HG02852 (cell line): ENCODE data around the gene SPACDR.
"Not testable (repeated sequence)": the region's sequence is repeated elsewhere in the genome, so short reads cannot be mapped to it uniquely, and the experiment has no call there.

Experiments used
- ATAC-seq: cut with Tn5 transposase; IDR thresholded peaks from one replicate; pipeline ENCODE4 v1.9.1; 2021; ENCODE audit warnings: mild to moderate bottlenecking, moderate library complexity; ENCODE audit not compliant: unreplicated experiment

Gene SPACDR, protein sequence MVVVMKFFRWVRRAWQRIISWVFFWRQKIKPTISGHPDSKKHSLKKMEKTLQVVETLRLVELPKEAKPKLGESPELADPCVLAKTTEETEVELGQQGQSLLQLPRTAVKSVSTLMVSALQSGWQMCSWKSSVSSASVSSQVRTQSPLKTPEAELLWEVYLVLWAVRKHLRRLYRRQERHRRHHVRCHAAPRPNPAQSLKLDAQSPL

DNA sequence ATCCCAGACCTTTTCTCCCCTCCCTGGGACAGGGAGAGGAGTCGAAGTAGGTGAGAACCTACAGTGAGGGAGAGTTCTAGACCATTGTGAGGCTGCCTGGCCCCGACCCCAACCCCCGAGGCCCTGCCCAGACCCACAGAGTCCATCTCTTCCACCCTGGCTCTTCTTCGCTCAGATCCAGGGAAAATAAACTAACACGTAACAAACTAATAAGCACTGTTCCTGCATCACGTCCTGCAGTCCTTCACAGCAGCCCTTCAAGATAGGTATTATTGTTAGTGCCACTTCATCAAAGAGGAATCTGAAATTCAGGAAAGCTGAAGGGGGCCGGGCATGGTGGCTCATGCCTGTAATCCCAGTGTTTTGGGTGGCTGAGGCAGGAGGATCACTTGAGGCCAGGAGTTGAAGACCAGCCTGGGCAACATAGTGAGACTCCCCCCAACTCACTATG is at the start of gene SPACDR:
Gene SPACDR, minus strand, starts transcription at position 51 of the 451 bp plus-strand sequence. CDS start 235 bp downstream, outside the sequence.
- ATAC-seq: no peak

DNA sequence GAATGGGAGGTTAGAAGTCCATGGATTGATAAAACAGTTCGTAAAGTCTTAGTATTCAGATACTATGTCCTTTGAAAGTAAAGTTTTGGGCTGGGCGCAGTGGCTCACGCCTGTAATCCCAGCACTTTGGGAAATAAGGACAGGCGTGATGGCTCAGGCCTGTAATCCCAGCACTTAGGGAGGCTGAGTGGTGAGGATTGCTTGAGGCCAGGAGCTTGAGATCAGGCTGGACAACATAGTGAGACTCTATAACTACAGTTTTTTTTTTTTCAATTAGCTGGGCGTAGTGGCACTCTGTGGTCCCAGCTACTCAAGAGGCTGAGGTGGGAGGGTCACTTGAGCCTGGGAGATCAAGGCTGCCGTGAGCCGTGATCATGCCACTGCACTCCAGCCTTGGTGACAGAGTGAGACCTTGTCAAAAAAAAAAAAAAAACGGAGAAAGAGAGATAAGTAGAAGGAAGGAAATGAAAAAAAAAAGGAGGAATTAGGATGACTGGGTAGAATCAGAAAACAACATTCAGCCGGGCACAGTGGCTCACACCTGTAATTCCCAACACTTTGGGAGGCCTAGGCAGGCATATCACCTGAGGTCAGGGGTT is 49.3 kb upstream of the SPACDR start:
- ATAC-seq: no peak

DNA sequence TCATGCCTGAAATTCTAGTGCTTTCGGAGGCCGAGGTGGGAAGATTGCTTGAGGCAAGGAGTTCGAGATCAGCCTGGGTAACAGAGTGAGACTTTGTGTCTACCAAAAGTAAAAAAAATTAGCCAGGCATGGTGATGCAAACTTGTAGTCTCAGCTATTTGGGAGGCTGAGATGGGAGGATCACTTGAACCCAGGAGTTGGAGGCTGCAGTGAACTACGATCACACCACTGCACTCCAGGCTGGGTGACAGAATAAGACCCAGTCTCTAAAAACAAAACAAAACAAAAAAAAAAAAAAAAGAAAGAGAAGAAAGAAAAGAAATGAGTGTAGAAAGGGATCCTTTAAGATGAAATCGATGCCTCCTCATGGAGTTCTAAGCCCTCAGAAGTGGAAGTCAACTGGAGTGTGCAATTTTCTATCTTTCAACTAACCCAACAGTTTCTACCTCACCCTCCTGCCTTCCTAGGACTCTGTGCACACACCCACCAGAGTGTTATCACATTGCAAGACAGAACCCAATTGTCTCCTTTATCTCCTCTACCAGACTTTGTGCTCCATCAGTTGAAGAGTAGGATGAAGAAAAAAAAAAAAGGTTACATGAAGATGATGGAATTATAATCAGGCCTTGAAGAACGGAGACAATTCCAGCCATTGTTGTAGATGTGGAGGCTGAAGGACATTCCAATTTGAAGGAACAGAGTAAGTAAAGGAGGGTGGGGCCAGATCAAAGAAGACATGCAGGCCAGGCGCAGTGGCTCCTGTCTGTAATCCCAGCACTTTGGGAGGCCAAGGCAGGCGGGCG is 46.6 kb upstream of the SPACDR start:
- no peak for ATAC-seq

DNA sequence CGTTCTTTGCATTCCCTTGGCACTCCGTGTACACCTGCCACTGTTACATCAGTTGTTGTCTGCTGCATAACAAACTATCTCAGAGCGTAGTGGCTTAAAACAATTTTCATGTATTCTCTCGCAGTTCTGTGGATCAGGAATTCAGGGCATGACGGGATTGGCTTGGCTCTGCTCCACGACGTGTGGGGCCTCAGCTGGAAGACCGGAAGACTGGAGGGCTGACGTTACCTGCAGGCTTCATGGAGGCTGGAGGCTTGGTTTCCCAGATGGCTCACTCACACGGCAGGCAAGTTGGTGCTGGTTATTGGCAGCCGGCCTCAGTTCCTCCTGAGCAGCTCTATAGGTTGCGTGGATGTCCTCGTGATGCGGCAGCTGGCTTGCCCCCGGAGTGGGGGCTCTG is 45.2 kb upstream of the SPACDR start:
- ATAC-seq: no peak

DNA sequence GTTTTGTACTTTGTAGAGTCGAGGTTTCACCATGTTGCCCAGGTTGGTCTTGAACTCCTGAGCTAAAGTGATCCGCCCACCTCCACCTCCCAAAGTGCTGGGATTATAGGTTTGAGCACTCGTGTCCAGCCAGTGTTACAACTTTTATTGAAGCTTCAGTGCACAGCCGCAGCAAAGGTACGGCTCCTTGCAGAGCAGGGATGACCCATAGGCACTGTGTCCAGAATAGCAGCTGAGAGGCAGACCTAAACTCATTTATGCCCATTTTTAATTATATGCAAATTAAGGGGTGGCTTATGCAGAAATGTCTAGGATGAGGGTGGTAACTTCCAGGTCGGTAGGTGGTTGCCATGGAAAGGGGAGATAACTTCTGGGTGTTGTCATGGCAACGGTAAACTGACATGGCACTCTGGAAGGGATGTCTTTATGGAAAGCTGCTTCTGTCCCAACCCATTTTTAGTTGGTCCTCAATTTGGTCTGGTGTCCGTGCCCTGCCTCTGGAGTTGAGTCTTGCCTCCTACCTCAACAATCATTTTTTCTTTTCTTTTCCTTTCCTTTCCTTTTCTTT is 42.4 kb upstream of the SPACDR start:
- ATAC-seq: no peak

DNA sequence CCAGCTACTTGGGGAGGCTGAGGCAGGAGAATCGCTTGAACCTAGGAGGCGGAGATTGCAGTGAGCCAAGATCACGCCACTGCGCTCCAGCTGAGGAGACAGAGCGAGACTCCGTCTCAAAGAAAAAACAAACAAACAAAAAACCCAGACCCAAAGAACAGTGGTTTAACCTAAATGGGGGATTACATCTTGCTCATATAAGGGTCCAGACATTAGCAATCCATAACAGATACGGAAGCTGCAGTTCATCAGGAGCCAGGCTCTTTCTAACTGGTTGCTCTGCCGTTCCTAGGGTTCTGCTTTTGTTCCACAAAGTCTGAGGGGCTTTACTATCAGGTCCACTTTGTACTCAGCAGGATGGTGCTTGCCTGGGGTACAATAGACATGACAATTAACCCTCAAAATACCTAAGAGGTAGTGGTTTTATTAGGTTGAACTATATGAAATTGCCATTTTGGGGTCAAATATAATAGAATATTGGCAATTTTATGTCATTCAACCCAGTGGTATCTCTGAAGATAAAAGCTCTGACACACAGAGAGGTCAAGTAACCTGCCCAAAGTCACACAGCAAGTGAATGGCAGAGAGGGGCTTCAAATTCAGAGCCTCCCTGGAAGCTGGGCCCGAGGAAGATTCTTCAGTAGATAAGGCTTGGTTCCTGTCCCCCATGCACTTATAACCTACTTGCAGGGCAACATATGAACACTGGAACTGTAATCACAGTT is 41.0 kb upstream of the SPACDR start:
- no peak for ATAC-seq

DNA sequence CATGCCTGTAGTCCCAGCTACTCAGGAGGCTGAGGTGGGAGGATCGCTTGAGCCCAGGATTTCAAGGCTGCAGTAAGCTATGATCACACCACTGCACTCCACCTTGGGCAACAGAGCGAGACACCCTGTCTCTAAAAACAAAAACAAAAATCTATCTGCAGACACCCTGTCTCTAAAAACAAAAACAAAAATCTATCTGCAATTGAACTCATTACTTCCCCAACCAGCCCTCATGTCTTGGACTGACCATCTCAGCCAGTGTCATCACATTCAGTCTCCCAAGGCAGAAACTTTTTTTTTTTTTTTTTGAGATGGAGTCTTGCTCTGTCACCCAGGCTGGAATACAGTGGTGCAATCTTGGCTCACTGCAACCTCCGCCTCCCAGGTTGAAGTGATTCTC is 40.0 kb upstream of the SPACDR start:
- ATAC-seq: not testable (repeated sequence)

DNA sequence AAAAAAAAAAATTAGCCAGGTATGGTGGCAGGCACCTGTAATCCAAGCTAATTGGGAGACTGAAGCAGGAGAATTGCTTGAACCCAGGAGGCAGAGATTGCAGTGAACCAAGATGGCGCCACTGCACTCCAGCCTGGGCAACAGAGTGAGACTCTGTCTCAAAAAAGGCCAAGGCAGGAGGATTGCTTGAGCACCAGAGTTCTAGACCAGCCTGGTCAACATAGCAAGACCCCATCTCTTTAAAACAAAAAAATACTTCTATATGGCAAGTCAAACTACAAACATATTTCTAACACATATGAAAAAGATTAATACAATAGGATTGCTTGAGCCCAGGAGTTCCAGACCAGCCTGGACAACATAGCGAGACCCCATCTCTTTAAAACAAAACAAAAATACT is 36.7 kb upstream of the SPACDR start:
- ATAC-seq: not testable (repeated sequence)

DNA sequence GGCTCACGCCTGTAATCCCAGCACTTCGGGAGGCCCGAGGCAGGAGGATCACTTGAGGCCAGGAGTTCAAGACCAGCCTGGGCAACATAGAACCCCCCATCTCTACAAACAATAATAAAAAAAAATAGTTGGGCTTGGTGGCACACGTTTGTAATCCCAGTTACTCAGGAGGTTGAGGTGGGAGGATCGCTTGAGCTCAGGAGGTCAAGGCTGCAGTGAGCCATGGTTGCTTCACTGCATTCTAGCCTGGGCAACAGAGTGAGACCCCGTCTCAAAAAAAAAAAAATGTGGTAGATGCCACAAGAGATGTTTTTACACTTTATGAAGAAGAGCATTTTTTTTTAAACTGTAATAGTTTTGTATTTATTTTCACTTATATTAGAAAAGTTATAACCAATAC is 32.4 kb upstream of the SPACDR start:
- ATAC-seq: no peak

DNA sequence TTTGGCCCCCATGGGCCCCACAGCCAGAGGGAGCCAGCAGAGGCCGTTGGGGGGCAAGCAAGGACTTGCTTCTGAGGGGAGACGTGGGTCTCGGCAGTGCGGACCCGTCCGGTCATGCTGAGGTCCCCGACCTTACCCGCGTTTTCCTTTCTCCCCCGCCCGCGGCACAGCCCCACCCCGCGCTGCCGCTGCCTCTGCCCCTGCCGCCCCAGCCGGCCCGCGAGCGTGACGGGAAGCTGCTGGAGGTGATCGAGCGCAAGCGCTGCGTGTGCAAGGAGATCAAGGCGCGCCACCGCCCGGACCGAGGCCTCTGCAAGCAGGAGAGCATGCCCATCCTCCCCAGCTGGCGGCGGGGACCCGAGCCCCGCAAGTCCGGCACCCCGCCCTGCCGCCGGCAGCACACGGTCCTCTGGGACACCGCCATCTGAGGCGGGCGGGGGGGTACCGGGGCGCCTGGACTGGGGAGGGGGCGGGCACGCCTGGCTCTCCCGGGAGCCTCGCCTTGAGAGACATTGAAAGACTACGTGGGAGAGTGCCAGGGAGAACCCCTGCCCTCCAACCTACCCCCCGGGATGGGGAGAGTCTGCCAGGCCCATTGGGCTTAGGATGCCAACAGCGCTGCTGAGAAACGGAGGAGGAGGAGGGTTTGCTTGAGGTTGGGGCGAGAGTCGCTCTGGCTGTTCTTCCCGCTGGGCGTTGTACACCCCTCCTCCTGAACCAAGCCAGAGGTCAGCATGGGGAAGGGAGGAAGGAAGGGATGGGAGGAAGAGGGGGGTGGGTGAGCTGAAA is 29.6 kb upstream of the SPACDR start:
- ATAC-seq: no peak

DNA sequence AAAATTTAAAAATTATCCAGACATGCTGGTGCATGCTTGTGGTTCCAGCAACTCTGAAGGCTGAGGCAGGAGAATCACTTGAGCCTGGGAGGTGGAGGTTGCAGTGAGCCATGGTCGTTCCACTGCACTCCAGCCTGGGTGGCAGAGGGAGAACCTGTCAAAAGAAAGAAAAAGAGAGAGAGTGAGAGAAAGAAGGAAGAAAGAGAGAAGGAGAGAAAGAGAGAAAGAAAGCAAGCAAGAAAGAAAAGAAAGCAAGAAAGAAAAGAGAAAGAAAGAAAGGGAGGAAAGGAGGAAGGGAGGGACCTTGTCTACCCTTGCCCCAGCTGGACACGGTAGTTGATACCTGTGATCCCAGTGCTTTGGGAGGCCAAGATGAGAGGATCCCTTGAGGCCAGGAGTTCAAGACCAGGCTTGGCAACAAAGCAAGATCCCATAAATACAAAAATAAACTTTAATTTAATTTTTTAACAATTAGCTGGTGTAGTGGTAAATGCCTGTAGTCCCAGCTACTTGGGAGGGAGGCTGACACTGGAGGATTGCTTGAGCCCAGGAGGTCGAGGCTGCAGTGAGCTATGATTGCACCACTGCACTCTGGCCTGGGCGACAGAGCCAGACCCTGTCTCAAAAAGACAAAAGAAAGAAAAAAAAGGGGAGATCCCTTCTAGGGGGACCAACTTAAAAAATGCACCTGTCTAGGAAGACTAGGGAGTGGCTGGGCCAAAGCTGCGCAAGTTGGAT is 28.8 kb upstream of the SPACDR start:
- ATAC-seq: no peak

DNA sequence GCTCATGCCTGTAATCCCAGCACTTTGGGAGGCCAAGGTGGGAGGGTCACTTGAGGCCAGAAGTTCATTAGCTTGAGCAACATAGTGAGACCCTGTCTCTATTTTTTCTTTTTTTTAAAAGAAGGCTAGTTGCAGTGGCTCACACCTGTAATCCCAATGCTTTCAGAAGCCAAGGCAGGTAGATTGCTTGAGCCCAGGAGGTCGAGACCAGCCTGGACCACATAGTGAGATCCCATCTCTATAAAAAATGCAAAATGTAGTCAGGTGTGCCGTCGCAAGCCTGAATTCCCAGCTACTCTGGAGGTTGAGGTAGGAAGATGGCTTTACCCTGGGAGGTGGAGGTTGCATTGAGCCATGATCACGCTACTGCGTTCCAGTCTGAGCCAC is 27.1 kb upstream of the SPACDR start:
- no peak for ATAC-seq

DNA sequence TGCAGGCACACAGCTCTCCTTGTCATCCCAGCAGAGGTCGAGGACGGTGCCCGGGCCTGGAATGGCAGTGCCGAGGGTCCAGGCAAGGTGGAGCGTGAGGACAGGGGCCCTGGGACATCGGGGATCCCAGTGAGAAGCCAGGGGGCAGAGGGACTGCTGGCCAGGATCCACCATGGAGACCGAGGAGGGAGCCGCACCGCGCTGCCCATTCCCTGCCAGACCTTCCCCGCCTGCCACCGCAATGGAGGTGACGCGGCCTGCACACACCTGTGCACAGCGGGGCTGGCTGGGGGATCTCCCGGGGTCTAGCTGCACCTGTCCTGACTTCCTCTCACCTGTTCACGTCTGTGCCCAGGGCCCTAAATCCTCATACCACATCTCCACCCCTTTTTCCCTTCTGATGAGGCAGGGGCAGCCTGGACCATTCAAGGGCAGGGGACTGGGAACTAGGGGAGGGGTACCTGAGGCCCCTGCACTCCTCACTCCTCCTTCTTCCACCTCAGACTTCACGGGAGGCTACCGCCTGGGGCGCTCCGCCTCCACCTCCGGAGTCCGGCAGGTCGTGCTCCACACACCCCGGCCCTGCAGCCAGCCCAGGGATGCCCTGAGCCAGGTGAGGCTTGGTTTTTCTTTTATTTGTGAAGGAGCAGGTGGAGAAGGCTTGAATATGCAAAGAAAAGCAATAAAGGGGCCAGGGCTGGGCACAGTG is 26.6 kb upstream of the SPACDR start:
- no peak for ATAC-seq

DNA sequence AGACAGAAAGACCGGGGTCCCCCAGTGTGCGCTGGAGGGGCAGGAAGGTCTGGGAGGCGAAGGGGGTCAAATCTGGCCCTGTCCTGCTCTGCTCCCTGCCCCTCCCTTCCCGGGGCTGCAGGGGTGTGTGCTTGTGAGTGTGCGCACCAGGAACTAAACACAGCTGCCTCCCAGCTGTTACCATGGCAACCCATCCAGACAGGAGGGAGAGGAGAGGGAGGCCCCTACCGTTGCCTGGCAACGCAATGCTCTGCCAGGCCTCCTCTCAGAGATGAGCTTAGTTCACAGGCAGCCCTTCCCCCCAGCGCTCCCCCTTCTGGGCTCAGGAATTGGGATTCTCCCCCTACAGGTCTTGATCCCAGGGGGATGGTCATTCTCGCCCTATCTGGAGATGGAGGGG is 25.8 kb upstream of the SPACDR start:
- no peak for ATAC-seq

DNA sequence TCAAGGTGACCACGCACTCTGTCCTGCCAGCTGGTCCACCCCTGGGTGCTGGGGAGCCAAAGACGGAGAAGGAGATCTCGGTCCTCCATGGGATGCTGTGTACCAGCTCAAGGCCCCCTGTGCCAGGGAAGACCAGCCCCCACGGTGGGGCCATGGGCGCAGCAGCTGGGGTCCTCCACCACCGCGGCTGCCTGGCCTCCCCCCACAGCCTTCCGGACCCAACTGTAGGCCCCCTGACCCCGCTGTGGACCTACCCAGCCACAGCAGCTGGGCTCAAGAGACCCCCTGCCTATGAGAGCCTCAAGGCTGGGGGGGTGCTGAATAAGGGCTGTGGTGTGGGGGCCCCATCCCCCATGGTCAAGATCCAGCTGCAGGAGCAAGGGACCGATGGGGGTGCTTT is 25.1 kb upstream of the SPACDR start:
- ATAC-seq: no peak

DNA sequence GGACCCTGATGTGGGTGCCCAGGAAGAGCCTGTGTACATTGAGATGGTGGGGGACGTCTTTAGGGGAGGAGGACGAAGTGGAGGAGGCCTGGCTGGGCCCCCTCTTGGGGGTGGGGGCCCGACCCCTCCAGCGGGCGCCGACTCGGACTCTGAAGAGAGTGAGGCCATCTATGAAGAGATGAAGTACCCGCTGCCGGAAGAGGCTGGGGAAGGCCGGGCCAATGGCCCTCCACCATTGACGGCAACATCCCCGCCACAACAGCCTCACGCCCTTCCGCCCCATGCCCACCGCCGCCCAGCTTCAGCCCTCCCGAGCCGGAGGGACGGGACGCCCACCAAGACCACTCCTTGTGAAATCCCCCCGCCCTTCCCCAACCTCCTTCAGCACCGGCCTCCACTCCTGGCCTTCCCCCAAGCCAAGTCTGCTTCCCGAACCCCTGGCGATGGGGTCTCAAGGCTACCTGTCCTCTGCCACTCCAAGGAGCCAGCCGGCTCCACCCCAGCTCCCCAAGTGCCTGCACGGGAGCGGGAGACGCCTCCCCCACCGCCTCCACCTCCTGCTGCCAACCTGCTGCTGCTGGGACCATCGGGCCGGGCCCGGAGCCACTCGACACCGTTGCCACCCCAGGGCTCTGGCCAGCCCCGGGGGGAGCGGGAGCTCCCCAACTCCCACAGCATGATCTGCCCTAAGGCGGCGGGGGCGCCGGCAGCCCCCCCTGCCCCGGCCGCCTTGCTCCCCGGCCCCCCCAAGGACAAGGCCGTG is 24.5 kb upstream of the SPACDR start:
- ATAC-seq: no peak

DNA sequence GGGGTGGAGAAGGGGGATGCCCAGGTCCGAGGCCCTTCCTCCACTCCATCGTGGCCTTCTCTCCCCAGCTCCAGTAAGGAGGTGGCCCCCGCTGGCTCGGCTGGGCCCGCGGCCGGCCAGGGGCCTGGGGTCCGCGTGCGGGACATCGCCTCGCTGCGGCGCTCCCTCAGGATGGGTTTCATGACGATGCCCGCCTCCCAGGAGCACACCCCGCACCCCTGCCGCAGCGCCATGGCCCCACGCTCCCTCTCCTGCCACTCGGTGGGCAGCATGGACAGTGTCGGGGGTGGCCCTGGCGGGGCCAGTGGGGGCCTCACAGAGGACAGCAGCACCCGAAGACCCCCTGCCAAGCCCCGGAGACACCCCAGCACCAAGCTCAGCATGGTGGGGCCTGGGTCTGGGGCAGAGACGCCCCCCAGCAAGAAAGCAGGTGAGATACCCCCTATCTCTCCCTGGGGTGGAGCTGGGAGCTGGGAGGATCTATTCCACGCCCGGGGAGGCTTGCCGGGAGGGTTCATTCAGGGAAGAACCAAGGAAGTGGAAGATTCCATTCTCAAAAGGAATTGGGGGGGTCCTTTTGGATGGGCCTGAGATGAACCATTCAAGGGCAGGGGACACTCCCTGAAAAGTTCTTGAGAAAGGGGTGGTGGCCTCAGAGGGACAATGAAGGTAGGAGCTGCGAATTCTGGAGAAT is 22.8 kb upstream of the SPACDR start:
- ATAC-seq: no peak
